HT1080 (cell line): ENCODE data around the gene NPLOC4. TPM values are rescaled to one million over a fixed set of nuclear protein-coding genes. Genes with fewer than 3 reads are reported as not detected.

ENCODE experiments used
- DNase-seq: peaks from one replicate; pipeline ENCODE4 v3.0.0-alpha.2; 2015; ENCODE audit warnings: low read depth
- polyA plus RNA-seq, 2 experiments: library from polyadenylated mRNA; depleted of rRNA; stranded (reverse); fragments of >200 nt; gene quantifications; 2 replicates each; pipeline ENCODE4 v1.2.3, GENCODE V29; 2015
- total RNA-seq: library from RNA; depleted of rRNA; stranded (reverse); fragments of >200 nt; shearing (Covaris generic); gene quantifications from 2 replicates; pipeline ENCODE4 v1.2.3, GENCODE V29; 2014; rRNA removed

NPLOC4 gene
- total RNA-seq: 65.3 and 83.9 TPM in 2 replicates
- polyA plus RNA-seq (2015; cell fraction: cytosol; rRNA removed): 61.2 and 61.7 TPM in 2 replicates
- 70.7 and 87.1 TPM in 2 replicates for polyA plus RNA-seq (2015; cell fraction: nucleus; rRNA removed)

DNA sequence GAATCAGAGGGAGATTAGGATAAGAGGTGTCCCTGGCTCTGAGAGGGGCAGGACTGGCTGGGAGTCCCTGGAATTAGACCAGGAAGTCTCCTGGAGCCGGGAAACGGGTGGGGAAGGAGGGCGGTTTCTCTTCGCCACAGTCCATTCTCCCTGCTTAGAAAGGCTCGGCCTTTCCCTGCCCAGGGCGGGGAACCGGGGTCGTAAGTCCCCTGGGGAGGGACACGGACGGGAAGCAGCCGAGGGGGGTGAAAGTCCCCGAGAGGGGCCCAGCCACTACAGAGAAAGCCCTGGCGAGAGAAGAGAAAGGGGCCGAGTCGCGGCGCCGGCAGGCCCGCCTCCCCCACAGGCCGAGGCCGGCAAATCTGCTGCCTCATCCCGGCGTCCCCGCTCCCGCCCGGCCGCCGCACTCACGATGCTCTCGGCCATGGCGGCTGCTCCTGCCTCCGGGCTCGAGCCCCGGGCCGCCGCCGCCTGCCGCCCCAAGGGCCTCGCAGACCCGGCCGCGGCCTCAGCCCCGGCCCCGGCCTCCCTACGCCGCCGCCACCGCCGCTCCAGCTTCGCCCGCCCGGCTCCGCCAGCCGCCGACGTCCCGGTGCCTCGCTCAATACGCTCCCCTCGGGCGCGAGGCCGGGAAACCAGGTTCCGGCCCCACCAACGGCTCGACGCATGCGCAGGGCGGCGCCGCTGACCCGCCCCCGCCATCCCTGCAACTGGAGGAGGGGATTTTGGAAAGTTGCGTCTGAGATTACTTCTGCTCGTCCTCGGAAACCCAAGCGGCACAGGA is at the start of gene NPLOC4, which contains the start of gene TSPAN10:
Gene NPLOC4, minus strand, starts transcription at position 608 of the 784 bp plus-strand sequence. Its CDS starts 182 bp downstream, at position 426.
Gene TSPAN10, plus strand, starts transcription at position 692 of the 784 bp plus-strand sequence. CDS start 5,217 bp downstream, outside the sequence.
- DNase-seq: peak; percentile 76

DNA sequence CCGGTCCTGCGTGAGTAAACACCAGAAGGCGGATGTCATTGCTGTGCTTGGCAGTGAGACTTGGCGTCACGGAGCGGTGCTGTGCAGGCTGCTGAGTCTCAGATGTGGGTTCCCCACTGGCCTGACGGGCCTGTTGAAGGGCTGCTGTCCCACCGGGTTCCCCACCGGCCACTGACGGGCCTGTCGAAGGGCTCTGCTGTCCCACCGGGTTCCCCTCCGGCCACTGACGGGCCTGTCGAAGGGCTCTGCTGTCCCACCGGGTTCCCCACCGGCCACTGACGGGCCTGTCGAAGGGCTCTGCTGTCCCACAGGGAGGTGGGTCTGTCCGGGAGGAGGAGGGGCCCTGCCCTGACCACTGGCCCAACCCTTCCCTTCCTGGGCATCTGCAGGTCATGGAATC is 49.7 kb upstream of the NPLOC4 start:
- no peak for DNase-seq

DNA sequence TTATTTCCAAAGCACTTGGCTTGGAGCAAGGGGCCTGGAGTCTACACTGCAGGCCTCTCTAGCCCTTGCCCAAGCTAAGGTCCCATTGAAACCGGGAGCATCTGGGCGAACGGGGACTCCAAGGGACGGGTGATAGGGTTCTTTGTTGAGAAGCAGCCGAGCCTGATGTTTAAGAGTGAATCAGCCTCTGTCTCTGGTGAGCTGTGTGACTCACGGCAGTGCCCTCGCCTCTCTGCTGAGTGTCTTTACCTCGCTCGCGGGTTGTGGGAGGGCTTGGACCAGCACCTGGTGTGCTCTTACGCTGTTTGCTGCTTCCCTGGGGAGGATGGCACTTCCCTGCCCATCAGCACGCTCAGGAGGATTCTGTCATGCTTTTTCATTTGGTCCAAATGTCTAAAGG is 48.2 kb upstream of the NPLOC4 start:
- DNase-seq: peak; percentile 84

DNA sequence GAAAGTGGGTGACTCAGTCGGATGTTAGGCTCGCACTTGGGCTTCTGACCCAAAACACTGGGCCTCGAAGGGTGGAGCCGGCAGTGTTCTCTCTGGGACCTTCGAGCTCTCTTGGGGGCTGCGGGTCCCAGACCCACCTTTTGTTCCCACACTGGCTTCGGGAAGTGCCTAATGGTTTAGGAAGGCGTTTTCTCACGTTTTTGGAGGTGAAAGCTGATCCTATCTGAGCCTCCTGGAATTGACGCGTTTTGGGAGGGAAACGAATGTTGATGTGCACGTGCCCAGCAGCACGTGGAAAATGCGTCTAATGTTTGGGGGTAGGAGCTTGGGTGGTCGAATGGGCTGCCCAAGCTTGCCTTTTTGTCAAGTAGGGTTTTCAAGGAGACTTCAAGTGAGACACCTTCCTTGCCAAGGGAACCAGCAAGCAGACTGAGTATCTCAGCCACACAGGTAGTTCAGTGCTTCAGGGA is 47.6 kb upstream of the NPLOC4 start:
- peak; percentile 77 for DNase-seq

DNA sequence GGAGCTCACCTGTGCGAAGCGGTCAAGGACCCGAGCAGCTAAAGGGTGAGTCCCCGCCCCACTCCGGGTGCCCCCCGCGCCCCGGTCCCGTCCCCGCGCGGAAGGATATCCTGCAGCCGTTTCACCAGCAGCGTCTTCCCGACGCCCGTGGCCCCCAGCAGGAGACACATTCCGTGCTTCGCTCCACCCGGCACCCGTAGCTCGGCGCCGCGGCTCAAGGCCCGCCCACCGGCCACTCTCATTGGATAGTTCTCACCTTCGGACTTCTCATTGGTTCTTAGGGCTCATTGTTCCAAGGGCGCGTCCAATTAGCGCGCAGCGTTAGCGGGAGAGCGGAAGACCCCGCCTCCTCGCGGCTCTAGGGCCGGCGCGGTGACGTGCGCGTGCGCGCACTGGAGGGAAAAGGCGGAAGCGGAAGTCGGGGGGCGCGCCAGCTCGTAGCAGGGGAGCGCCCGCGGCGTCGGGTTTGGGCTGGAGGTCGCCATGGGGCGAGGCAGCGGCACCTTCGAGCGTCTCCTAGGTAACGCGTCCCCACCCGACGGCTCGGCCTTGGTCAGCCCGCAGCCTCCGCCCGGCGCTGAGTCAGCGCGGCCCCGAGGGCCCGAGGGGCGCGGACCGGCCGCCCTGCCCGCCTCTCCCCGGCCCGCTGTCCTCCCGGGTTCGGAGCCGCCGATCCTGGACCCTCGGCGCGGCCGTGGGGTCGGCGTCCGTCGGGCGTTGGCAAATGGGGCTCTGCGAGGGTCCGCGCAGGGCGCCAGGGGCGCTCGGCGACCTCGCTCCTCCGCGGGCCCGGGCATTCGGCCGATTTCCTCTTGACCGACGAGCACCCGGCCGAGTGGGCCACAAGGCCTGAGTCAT is 46.9 kb upstream of the NPLOC4 start, which contains the start of the genes ARL16 and HGS:
Gene ARL16, minus strand, starts transcription at position 214 of the 858 bp plus-strand sequence. Its CDS starts 44 bp downstream, at position 170.
Gene HGS, plus strand, starts transcription at position 428 of the 858 bp plus-strand sequence. Its CDS starts 56 bp downstream, at position 484.
- DNase-seq: peak; percentile 99

DNA sequence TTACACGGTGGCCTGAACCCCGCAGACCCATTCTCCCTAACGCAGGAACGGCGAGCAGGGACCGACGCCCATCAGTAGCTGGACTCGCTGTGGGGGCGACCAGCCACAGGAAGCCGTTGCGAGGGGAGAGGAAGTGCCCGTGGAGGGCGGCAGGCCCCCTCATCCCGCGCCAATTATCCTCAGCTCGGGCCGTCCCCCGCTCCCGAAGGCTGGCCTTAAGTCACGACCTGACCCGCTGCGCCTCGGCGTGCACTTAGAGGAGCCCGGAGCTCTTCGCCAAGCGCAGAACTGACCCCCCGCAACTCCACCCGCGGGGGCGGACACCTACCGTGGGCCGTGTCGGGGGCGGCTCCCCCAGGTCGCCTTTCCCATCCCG is 46.3 kb upstream of the NPLOC4 start:
- no peak for DNase-seq

DNA sequence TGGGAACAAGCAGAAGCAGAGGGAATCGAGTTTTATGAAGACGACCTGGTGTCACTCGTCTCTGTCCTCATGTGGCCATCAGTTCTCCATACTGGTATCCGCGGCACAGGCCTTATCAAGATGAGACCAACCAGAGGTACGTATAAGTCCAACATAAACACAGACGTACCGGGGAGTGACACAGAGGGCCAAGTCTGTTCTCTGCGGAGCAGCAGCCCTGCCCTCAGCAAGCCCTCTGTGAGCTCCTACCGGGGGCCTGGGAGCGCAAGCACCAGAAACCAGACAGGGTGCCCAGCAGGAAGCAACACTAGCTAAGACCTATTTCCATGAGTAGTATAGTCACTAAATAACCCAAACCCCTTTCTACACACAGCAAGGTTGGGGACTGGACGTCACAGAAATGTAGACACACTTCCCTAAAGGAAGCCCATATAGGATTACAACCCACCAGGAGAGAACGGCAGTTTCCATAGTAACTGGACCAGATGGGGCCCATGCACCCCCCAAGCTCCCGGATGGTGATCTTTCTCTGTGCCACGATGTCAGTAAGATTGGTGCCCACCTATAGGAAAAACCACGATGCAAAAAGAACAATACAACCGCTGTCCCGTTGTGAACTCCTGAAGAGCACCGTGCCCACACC is 45.8 kb upstream of the NPLOC4 start:
- DNase-seq: no peak

DNA sequence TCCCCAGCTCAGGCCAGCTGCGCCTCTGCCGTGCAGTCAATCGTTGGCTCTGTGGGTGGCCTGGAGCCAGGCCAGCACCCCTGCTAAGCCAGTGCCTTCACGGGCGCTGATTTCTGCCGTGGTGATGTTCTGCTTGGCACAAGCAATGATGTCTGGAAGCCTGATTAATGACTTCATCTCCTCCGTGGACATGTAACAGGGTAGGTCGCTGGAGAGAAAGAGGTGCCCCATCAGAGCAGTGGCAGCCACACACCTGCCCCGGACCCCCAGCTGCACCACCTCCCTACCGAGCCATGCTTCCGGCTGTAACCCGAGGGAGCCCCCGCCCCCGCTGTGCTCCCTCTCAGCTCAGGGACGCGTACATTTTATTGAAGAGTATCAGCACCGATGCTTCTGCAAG is 44.8 kb upstream of the NPLOC4 start:
- DNase-seq: no peak

DNA sequence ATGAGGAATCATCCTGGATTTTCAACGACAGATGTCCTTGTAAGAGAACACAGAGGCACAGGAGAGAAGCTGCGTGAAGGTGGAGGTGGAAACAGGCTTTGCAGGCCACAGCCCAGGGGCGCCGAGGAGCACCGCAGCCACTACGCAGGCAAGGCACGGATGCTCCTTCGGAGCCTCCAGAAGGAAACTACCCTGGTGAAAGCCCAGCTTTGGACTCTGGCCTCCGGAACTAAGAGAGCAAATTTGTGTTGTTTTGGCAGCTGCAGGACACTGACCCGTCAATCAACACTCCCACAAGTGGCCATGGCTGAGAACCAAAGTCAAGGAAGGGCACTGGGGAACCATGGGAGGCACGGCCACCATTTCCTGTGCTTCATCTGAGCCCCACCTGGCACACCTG is 43.2 kb upstream of the NPLOC4 start:
- DNase-seq: no peak

DNA sequence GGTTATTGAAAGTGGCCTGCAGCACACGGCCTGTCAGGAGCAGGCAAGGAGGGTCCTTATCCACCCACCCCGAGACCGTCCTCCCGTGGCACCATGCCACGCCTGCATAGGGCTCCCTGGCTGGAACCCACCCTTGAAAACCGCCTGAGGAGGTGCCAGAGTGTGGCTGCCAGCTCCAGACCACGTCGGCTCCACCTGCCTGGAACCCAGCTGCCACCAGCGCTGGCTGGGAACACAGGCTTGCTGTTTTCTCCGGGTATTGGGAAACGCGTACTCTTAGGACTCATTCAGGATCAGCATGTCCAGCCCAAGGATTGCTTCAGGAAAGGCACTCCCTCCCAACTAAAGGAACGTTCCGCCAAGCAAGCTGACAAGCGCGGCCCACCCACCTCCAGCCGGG is 40.0 kb upstream of the NPLOC4 start:
- no peak for DNase-seq

DNA sequence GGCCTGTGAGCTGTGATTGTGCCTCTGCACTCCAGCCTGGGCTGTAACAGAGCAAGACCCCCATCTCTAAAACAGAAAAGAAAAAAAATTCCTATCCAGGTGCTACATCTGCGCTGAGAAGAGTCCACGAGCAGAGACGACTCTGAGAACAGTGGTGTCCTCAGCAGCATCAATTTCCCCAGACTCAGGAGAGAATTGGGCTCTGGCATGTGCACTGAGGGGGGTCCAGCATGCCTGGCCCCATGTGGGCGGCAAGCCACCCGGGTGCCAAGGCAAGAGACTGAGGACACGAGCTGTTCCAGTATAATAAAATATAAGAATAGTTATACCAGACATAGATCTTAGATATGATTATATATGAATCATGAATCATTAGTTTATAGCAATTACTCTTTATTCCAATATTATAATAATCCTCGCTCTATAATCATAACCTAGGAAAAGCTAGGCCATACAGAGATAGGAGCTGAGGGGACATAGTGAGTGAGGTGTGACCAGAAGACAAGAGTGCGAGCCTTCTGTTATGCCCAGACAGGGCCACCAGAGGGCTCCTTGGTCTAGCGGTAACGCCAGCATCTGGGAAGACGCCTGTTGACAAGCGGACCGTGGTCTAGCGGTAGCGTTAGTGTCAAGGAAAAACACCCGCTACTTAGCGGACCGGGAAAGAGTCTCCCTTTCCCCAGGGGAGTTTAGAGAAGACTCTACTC is 38.8 kb upstream of the NPLOC4 start:
- DNase-seq: peak; percentile 53

DNA sequence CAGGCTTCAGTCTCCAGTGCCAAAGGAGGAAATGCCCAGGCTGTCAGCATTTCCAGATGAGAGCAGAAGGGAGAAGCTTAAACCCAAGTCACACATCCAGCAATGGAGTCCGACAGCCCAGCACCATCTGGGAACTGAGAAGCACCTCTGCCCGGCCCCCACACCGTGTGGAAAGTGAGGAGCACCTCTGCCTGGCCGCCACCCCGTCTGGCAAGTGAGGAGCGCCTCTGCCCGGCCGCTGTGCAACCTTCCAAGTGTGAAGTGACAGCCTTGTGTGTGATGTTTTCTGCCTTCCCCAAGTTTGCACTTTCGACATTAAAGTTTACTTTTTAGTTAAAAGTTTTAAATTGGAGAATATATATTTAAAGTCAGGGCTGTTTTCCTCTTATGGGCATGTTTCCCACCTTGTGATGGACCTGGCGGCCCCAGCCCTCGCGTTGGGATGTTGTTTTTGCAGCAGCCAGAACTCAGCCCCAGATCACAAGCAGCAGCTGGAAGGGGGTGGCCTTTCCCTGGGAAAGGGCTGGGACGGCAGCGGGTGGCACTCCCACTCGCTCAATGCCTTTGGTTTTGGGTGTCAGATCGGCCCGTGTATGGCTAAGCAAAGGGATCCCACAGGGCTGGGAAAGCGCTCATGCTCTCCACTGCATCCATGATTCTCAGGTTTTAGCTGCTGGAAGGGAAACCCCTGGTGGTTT is 36.8 kb upstream of the NPLOC4 start:
- no peak for DNase-seq

DNA sequence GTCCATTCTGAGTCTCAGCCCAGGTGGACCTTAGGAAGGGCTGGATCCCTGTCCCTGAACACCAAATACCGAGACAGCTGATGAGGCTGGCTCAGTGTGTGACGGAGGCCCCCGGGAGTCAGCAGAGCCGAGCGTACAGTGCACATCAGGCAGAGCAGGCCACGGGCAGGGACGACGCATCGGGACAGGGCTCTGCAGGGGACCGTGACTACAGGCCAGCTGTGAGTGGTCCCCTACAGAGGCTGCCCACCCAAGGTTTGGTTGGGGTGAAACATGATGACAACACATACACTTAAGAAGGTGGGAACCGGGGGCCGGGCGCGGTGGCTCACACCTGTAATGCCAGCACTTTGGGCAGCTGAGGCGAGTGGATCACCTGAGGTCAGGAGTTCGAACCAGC is 36.0 kb upstream of the NPLOC4 start:
- no peak for DNase-seq

DNA sequence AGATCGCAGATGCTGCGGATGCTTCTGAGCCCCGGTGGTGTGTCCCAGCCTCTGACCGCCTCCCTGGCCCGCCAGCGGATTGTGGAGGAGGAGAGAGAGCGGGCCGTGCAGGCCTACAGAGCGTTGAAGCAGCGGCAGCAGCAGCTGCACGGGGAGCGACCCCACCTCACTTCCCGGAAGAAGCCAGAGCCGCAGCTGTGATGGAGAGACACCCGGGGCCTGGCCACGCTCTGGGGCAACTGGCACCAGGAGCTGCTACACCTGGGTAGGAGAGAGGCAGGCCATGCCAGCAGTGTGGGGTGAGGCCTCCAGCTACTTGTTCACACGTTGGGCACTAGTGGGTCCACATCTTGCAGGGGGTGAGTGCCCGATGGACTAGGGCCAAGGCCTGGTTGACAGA is 35.6 kb upstream of the NPLOC4 start:
- no peak for DNase-seq

DNA sequence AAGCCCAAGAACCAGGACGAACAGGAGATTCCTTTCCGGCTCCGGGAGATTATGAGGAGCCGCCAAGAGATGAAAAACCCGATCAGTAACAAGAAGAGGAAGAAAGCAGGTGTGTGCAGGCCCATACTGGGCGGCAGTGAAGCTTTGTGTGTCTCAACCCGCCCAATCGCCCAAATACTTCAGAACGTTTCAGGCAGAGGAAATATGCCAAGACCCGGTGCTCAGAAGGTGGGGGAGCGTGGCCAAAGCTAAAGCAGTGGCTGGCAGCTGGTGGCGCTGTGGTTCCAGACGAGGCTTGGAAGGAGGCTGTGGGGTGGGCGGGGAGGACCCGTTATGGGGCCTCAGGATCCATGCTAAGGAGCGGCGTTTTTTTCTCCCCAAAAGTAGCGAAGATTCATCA is 30.8 kb upstream of the NPLOC4 start:
- DNase-seq: no peak

DNA sequence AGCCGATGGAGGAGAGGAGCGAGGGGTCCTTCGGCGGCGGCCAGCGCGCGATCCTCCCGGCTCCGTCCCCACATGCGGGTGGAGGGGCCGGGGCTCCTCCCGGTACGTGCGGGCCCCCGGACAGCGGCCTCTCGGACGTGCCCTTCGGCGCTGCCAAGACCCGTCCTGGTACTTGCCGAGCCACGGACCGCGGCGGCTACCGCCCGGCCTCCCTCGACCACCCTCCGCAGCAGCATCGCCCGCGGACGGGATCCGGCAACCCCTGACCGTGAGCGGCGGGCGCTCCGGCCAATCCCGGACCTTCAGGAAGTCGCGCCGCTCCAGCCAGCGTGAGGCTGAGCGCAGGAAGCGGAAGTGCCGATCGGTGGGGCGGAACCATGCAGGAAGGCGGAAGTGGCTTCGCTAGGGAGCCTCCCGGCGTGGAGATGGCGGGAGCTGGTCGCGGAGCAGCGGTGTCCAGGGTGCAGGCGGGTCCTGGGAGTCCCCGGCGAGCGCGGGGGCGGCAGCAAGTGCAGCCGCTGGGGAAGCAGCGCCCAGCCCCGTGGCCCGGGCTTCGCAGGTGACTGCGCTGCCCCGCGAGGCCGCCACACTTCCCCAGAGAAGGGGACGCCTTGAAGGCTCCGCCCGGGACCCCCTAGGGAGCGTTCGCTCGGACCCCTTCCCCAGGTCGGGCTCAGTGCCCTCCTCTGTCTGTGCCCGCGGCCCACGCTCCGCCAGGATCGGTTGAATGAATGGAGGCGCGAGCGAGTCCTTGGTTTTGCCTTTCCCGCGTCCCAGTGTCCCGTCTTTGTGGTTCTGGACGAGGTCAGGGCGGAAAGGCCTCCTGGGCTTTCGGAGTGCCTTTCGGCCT is 29.7 kb upstream of the NPLOC4 start, which contains the start of the genes CCDC137 and OXLD1:
Gene CCDC137, plus strand, starts transcription at position 396 of the 850 bp plus-strand sequence. Its CDS starts 30 bp downstream, at position 426.
Gene OXLD1, minus strand, starts transcription at position 264 of the 850 bp plus-strand sequence. Its CDS starts 28 bp downstream, at position 236.
- peak; percentile 91 for DNase-seq

DNA sequence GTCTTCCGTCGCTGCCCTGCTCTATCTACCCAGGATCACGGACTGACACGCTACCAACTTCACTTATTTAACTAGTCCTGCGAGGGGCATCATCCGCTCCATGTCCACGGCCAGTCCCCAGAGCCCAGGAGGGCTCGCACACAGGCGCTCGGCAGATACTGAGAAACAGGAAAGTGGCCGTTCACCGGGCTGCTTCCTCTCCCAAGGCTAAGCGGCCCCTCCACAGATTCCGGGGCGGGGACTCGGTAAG is 29.1 kb upstream of the NPLOC4 start:
- DNase-seq: no peak

DNA sequence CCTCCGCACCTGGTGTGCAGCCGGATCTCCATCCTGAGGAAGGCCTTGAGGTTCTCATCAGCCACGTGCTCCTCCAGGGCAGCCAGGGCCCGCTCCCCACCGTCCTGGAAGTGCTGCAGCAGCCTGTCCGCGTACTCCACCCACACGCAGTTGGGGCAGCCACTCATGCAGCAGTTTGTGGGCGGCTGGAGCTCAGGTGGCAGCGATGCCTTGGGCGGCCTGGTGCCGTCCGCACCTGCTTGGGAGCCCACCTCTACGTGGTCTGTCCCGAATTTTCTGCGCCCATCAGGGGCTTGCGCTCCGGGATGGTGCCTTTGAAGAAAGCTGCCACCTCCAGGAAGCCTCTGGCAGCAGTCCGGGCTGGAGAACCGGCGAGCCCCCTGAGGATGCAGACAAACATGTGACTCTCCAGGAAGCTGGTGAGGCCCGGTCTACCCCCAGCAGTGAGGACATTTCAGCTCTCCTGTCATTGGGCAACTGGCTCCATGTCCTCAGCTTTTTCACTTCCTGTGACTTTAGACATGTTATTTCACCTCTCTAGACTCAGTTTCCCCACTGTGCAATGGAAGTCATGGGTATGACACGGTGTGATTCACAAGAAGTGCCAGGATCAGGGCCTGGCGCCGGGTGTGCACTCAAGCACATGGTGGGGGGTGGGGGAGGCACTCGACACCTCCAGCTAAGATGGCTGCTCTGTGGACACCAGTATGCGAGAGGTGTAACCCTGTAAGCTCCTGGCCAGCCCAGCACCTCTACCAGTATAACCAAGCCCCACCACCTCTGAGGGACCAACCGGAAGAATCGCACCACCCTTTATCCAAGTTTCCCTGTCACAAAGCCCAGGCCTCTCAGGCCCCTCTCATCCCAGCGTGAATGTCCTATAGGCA is 28.5 kb upstream of the NPLOC4 start:
- DNase-seq: peak; percentile 36
